ENCODE data around the gene DUSP9. TPM values are rescaled to one million over a fixed set of nuclear protein-coding genes. Genes with fewer than 3 reads are reported as not detected.

The DUSP9 gene
- total RNA-seq, 2 donors from 2014 or later: not detected

- DNase-seq (peak; percentile 59 to 70 (median 69)), ATAC-seq (peak; percentile 93)
- H3K9me3 ChIP-seq (ENCODE audit: control insufficient read depth, low read length, poor library complexity, severe bottlenecking): no peaks in the 10 kb centered on the region
- no peaks in the 10 kb centered on the region for H3K27me3 Mint-ChIP-seq
- peak overlapping the region; percentile 91 for H3K4me3 Mint-ChIP-seq
- peaks cover 13% of the 10 kb centered on the region for H3K4me1 Mint-ChIP-seq
- H3K36me3 Mint-ChIP-seq (ENCODE audit: low read depth): no peaks in the 10 kb centered on the region
- peak overlapping the region; percentile 84 for H3K27ac Mint-ChIP-seq
These were observed 36.8 kb upstream of the DUSP9 start for GRCh38 chrX:153609917-153610835.

DNA sequence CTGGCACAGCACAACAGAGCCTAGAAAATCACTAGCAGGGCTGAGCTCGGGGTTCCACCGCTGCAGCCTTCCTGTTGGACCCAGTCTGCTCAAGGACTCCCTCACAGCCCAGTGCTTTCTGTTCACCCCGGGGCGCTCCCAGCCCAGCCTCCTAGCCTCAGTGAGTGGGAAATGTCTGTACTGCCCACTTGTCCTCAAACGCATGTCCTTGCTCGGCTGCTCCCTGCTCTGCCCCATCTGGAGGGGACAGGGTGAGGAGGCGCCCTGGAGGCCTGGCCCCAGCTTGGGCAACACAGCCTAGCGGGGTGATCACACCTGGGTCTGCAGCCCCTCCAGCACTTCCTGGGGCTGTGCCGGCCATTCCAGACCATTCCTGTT is 36.2 kb upstream of the DUSP9 start:
- DNase-seq (no peak), ATAC-seq (no peak)
- no peaks in the 10 kb centered on the region for H3K36me3 Mint-ChIP-seq (ENCODE audit: low read depth)
- peak overlapping the region; percentile 91 for H3K4me3 Mint-ChIP-seq
- no peaks in the 10 kb centered on the region for H3K27me3 Mint-ChIP-seq
- peak overlapping the region; percentile 84 for H3K27ac Mint-ChIP-seq
- H3K4me1 Mint-ChIP-seq: peaks cover 15% of the 10 kb centered on the region
- H3K9me3 ChIP-seq (ENCODE audit: control insufficient read depth, low read length, poor library complexity, severe bottlenecking): no peaks in the 10 kb centered on the region

DNA sequence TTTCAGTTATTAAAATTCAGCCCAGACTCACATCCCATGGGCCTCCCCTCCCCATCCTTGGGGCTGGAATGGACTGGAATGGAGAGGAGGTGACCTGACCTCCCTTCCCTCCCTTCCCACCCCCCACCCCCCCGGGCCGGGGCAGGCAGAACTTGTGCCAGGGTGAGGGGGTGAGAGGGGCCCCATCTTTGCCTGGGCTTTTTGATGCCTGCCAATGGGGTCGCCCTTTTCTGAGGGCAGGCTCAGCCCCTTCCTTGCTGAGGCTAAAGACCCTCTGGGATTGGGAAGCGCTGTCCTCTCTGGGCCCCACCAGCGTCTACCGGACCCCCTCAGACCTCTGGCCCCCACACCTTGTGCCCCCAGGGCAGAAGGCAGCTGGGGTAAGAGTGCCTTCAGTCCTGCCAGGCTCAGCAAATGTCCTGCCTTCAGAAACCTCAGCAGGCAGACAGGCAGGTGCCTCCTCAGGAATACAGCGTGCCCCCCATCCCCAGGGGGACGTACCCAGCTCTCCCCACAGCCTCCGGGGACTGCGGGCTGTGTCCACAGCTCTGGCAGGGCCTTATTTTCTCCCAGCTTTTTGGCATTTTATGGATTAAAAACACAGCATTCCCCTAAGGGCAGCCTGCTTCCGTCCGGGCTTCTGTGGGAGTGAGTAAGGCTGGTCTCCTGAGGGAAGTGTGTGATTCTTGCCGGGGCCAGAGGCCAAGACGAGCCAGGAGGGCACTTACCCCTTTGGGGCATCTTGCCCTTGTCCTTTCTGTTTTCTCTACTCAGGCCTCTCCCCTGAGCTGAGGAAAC is 35.5 kb upstream of the DUSP9 start:
- Mint-ChIP-seq H3K27me3 (no peaks in the 10 kb centered on the region), H3K36me3 (ENCODE audit: low read depth) (no peaks in the 10 kb centered on the region), H3K27ac (no peak overlapping the region), H3K4me3 (peak overlapping the region; percentile 91), H3K4me1 (peaks cover 15% of the 10 kb centered on the region)
- no peak for ATAC-seq
- no peaks in the 10 kb centered on the region for H3K9me3 ChIP-seq (ENCODE audit: control insufficient read depth, low read length, poor library complexity, severe bottlenecking)
- no peak for DNase-seq

DNA sequence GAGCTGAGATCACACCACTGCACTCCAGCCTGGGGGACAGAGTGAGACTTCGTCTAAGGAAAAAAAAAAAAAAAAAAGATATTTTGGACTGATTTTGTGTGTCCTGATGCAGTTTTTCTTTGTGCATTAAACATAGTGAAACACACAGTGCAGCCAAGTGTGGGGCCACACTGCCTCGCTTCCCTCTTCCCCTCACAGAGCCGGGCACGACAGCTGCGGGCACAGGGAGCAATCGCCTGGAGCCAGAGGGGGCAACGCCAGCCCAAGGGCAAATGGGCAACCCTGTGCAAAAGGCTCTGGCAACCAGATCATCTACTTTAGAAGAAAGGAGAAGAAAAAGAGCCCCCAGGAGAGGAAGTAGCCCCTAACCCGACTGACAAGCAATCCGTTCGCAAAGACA is 34.6 kb upstream of the DUSP9 start:
- Mint-ChIP-seq H3K4me1 (peaks cover 15% of the 10 kb centered on the region), H3K27ac (no peak overlapping the region), H3K4me3 (no peak overlapping the region), H3K27me3 (no peaks in the 10 kb centered on the region), H3K36me3 (ENCODE audit: low read depth) (no peaks in the 10 kb centered on the region)
- DNase-seq (no peak), ATAC-seq (no peak)
- no peaks in the 10 kb centered on the region for H3K9me3 ChIP-seq (ENCODE audit: control insufficient read depth, low read length, poor library complexity, severe bottlenecking)

DNA sequence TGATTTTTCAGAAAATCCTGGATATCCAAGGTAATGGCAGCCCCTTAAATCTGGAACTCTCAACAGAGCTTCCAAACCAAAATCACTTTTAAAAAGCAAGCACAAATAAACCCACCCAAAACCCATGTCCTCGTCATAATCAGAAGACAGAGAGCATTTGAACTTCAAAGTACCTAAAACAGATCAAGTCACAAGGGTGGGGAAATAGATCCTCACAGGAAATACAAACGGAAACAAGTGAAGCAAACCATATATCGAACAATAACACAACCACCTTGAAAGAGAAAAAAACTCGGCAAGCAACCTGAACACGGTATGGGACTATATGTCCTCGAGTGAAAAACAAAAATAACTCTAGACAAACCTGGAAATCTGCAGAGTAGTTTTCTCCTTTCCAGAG is 32.2 kb upstream of the DUSP9 start:
- H3K9me3 ChIP-seq (ENCODE audit: control insufficient read depth, low read length, poor library complexity, severe bottlenecking): no peaks in the 10 kb centered on the region
- Mint-ChIP-seq H3K4me3 (peak overlapping the region; percentile 61), H3K27me3 (no peaks in the 10 kb centered on the region), H3K27ac (peak overlapping the region; percentile 85), H3K36me3 (ENCODE audit: low read depth) (no peaks in the 10 kb centered on the region), H3K4me1 (peaks cover 12% of the 10 kb centered on the region)
- DNase-seq: no peak
- ATAC-seq: peak; percentile 32

DNA sequence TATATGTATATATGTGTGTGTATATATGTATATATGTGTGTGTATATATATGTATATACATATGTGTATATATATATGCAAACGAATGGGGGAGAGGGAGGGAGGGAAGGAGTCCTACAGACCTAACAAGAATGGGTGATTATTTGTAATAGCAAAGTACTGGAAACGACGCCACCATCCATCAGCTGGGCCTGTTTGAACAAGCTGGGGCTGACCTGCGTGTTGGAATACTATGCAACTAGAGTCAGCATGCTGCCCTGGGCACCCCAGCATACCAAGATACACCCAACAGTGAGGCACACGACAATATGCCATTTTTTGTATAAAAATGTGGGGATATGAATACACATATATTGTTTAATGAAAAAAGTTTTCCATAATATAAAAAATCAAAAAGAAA is 26.4 kb upstream of the DUSP9 start:
- no peaks in the 10 kb centered on the region for H3K9me3 ChIP-seq (ENCODE audit: control insufficient read depth, low read length, poor library complexity, severe bottlenecking)
- Mint-ChIP-seq H3K4me1 (no peaks in the 10 kb centered on the region), H3K27me3 (peaks cover 5% of the 10 kb centered on the region), H3K36me3 (ENCODE audit: low read depth) (no peaks in the 10 kb centered on the region), H3K4me3 (no peak overlapping the region), H3K27ac (no peak overlapping the region)
- no peak for DNase-seq
- ATAC-seq: no peak

DNA sequence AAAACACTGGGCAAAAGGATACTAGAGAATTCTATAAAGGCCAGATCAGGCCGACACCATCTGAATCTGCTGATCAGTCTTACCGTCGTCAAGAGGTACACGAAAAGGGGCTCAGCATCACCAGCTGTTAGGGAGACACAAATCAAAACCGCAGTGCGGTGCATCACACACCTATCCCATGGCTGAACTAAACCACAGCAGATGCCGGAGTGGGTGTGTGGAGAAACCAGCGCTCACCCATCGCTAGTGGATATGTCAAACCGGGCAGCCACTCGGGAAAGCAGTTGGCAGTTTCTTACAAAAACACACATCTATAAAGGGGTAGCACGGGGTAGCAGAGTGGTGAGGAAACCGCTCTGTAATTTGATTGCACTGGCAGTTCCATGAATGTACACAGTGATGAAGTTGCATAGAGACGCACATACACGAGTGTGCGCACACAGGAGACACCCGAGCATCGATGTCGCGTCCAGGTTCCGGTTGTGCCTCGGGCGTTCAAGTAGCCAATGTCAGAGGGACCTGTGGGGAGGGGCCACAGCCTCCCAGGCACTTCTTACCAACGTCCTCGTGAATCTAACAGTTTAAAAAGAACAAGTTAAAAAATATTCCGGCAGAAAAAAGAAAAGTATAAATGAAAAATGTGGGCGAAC is 24.9 kb upstream of the DUSP9 start:
- H3K9me3 ChIP-seq (ENCODE audit: control insufficient read depth, low read length, poor library complexity, severe bottlenecking): no peaks in the 10 kb centered on the region
- Mint-ChIP-seq H3K27me3 (peaks cover 5% of the 10 kb centered on the region), H3K4me3 (no peak overlapping the region), H3K27ac (no peak overlapping the region), H3K36me3 (ENCODE audit: low read depth) (no peaks in the 10 kb centered on the region), H3K4me1 (no peaks in the 10 kb centered on the region)
- ATAC-seq (no peak), DNase-seq (no peak)

GRCh38 chrX:153622661-153623309 is 24.2 kb upstream of the DUSP9 start:
- H3K27ac Mint-ChIP-seq: no peak overlapping the region
- DNase-seq: no peak
- ATAC-seq: no peak
- H3K36me3 Mint-ChIP-seq (ENCODE audit: low read depth): no peaks in the 10 kb centered on the region
- H3K4me3 Mint-ChIP-seq: no peak overlapping the region
- H3K4me1 Mint-ChIP-seq: no peaks in the 10 kb centered on the region
- H3K9me3 ChIP-seq (ENCODE audit: control insufficient read depth, low read length, poor library complexity, severe bottlenecking): no peaks in the 10 kb centered on the region
- H3K27me3 Mint-ChIP-seq: peaks cover 5% of the 10 kb centered on the region

DNA sequence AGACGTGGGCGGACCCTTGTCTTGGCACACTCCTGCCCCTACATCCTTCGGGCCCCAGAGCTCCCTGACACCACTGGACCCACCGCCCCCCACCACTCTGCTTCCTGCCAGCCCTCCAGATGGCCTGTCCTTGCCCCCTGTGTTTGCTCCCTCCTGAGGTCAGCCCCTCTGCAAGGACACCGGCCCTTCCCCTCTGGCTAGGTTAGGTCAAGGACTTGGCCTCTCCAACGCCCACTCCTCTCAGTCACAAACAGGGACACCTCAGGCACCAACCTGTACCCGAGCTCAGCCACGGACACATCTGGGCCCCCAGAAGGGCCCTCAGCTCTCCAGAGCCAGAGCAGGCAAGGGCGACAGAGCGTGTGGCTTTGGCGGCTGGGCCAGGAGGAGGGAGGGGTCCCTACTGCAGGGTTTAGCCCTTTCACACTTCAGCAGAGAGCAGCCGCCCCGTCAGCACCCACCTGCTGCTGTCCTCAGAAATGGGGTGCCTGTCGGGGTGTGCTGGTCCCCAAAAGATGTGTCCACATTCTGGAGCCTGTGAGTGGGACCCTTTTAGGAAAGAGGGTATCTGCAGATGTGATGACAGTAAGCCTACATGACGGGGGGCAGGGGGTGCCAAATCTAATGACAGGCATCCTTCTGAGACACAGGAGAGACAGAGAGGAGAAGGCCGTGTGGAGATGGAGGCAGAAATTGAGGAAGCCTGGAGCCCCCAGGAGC is 23.5 kb upstream of the DUSP9 start:
- ATAC-seq: no peak
- no peak for DNase-seq
- Mint-ChIP-seq H3K4me1 (no peaks in the 10 kb centered on the region), H3K27ac (peak overlapping the region; percentile 74), H3K27me3 (peaks cover 5% of the 10 kb centered on the region), H3K36me3 (ENCODE audit: low read depth) (no peaks in the 10 kb centered on the region), H3K4me3 (no peak overlapping the region)
- H3K9me3 ChIP-seq (ENCODE audit: control insufficient read depth, low read length, poor library complexity, severe bottlenecking): no peaks in the 10 kb centered on the region

DNA sequence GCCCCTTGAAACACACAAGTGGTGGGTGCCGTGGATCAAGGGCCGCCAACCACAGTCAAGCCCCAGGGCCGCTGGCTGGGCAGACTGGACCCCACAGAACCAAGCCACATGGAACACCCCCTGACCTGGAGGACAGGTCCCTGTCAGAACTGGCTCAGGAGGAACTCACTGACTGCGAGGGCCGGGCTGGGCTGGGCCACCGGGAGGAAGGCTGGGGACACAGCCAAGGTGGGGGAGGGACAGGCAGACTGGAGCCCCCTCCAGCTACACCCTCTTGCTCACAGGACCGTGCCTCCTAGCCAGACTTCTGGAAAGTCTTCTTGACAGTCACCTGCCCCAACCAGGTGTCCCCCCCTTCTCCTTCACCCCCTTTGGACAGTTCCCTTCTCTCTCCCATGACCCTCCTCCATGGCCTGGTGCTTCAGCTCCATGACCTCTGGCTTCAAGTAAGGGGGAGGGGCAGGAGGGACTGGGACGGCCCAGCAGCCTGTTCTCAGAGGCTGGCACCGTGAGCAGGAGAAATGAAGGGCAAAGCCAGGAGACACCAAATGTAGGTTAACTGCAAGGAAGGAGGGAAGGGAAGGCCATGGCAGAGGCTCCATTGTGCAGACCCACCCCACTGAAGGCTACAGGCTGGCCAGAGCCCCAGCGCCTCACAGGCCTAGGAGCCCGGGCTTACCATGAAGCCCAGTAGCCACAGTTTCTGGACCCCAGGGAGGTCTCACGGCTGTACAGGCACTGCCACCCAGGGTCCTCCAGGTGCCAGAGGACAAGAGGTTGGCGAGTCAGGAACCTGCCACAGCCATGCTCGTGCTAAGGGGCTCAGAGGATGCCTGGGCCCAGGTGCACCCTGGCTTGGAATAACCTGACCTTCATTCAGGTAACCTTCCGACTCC is 22.6 kb upstream of the DUSP9 start:
- H3K9me3 ChIP-seq (ENCODE audit: control insufficient read depth, low read length, poor library complexity, severe bottlenecking): no peaks in the 10 kb centered on the region
- H3K4me1 Mint-ChIP-seq: no peaks in the 10 kb centered on the region
- no peak for ATAC-seq
- no peaks in the 10 kb centered on the region for H3K36me3 Mint-ChIP-seq (ENCODE audit: low read depth)
- no peak overlapping the region for H3K27ac Mint-ChIP-seq
- DNase-seq: no peak
- peaks cover 5% of the 10 kb centered on the region for H3K27me3 Mint-ChIP-seq
- no peak overlapping the region for H3K4me3 Mint-ChIP-seq

DNA sequence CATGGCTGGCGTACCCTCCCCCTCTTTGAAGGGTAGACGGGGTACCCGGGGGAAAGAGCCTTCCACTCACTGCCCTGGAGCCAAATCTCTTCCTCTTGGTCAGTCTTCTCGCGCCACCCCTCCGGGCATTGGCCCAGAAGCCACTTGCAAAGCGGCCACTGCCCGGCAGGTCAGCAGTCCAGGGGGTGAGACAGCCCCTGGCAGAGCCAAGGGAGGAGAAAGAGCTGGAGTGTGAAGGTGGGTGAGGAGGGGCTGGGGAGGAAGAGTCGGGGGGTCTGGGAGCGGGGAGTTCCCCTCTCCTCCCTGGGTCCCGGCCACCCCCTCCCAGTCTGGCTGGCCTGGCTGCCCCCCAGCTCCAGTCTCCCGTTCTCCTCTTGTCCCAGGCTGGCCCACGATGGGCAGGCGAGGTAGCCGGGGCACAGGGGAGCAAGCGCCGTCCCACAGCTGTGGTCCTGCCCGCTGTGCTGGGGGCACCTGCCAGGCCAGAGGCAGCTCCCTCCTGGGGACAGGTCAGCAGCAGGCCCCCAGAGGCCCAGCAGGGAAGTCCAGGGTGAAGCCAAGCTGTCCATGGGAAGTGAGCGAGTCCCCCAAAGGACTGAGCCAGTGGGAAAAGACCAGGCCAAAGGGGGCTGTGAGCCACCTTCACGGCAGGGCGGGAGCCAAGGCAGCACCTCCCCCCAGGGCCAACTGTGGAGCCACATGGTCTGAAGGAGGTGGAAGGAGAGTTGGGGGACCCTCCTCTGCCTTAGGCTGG is 21.6 kb upstream of the DUSP9 start:
- no peak for ATAC-seq
- peaks cover 5% of the 10 kb centered on the region for H3K27me3 Mint-ChIP-seq

More for the DNA sequence above, 21.6 kb upstream of the DUSP9 start:
- H3K27ac Mint-ChIP-seq: no peak overlapping the region
- DNase-seq: no peak
- no peaks in the 10 kb centered on the region for H3K9me3 ChIP-seq (ENCODE audit: control insufficient read depth, low read length, poor library complexity, severe bottlenecking)
- H3K36me3 Mint-ChIP-seq (ENCODE audit: low read depth): no peaks in the 10 kb centered on the region
- no peaks in the 10 kb centered on the region for H3K4me1 Mint-ChIP-seq
- no peak overlapping the region for H3K4me3 Mint-ChIP-seq
